Stimulated activated CD4-positive, alpha-beta T cell treated with anti-CD3 and anti-CD28 coated beads, Interleukin-12 subunit alpha, Interleukin-12 subunit beta, amount 100 ng/mL, for 24 hours (primary cell): ENCODE data around the gene YWHAQ.

Experiments used
- DNase-seq, 2 experiments: peaks; one replicate each; pipeline ENCODE4 v3.0.0-alpha.2; 2020; ENCODE audit warnings: low read depth in 2 of 2

YWHAQ gene

DNA sequence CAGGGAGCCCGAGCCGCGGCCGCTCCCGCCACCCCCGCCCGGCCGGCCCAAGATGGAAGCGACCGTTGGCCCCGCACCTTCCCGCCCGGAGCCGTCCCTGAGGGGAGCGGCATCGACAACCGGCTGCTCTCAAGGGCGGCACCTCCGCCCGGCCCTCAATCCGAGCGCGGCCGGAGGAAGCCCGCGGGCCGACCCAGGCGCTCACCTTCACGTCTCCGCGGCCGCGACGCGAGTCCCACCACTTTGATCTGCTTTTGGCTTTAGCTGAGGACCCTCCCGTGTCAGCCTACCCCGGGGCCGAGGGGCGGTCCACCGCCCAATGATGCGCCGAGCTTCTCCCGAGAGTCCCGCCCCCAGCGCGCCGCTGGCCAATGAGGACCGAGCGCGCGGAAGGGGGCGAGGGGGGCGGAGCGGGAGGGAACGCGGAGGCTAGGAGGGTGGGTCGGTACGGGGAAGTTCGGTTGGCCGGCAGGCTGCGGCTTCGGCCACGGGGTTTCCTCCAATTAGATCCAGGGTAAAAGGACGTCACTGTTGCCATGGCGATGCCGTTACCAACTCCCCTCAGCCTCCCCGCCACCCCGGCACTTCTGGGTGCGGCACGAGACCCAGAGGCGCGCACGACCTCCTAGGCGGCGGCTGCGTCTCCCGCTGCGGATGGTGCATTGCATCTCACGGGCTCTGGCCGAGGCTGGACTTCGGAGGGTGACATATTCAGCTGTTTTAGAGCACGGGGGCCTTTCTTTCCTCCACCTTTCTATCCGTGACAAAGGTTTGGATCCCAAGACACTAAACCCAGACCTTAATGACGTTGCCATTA, at the start of gene YWHAQ:
Gene YWHAQ (minus strand): TSS at position 262 of the 817 bp plus-strand sequence. CDS start 545 bp downstream, outside the sequence.
- DNase-seq = peak; percentile 92 to 96

DNA sequence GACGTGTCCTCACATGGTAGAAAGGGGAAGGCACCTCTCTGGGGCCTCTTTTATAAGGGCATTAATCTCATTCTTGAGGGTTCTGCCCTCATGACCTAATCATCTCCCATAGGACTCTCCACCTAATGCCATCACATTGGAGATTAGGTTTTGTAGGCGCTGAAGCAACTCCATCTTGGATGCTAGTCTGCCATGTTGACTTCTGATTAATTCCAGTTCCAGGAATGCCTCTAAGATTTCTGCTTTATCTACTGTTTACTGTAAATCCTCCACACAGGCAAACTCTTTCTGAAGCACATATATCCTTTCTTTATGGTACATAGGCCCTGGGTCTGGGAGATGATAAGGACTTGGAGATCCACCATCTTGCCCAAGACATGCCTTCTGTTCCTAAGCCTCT, 49.3 kb upstream of the YWHAQ start:
- no peak for DNase-seq

- no peak for DNase-seq
Observed at GRCh38 chr2:9679218-9679617, 48.4 kb upstream of the YWHAQ start.

DNA sequence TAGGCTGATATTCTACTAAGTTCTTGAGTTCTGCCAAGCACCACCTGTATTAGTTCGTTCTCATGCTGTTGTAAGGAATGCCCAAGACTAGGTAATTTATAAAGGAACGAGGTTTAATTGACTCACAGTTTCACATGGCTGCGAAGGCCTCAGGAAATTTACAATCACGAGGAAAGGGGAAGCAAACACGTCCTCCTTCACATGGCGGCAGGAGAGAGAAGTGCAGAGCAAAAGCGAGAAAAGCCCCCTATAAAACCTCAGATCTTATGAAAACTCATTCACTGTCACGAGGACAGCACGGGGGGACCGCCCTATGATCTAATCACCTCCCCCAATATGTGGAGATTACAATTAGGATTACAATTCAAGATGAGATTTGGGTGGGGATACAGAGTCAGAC, 47.7 kb upstream of the YWHAQ start:
- no peak for DNase-seq

- DNase-seq = no peak
Observed at GRCh38 chr2:9675415-9676351, 44.9 kb upstream of the YWHAQ start.

DNA sequence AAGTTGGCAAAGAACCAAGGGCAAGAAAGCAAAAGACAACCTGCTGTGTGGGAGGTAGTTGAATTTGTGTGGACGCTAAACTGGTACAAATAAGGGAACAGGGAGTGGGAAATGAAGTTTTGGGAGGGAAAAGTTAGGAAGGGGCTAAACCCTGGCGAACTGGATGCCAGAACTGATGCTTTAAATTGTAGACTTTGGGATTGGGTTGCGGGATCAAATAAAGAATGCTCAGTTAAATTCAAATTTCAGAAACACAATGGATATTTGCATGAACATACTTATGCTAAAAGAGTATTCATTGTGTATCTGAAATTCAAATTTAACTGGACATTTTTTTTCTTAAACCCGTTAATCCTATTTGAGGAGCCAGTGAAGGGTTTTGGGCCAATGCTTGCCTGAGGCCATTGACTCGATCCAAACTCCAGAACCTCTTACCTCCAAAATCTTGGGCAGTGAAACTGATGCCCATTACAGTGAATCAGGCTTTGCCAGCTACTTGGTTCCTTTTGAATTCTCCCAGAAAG, 44.2 kb upstream of the YWHAQ start:
- no peak for DNase-seq

GRCh38 chr2:9673914-9674481, 43.2 kb upstream of the YWHAQ start:
- DNase-seq = no peak

DNA sequence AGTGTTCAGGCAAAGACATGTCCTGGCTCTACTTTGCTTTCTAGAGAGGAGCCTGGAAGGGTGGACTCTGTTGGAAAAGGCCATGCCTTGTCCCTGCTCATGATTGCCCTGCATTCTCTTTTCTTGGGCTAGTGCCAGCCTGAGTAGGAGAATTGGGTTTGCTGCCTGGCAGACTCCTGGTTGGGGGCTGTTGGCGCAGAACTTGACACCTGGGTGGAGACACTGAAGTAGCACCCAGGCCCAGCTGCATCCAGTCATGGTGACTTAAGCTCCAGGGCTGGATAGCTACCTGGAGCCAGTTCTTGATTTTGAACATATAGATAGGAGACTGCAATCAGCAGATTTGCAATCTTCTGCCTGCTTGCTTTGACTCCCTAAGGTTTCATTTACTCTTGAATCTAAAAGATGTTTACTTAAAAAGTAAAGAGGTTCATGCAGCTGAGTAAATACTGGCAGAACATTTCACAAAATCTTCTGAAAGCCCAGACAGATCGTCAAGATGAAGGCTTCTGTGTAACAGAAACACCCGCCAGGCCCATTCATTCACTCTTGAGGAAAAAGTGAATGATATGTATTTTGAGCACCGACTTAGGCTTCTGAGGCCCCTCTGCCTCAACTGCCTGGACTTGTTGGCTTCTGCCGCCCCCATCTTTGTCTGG, 38.0 kb upstream of the YWHAQ start:
- DNase-seq = no peak

GRCh38 chr2:9667826-9668225, 37.0 kb upstream of the YWHAQ start:
- DNase-seq = no peak

DNA sequence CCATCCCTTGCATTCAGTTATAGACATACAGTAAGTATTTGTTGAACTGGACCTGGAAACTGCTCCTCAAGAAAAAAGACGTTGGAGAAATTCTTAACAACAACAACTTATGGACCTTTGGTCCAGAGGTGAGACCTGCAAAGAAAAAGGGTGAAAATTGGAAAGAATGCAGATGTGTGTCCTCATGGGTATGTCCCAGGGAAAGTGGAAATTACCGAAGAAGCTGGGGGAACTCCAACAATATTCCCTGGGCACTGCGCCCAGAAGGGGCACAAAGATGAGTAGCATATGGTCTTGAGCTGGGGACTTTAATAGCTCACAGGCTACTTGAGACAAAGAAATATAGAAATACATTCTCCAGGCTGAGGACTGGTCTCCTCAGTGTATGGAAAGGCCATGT, 35.5 kb upstream of the YWHAQ start:
- DNase-seq = no peak

DNA sequence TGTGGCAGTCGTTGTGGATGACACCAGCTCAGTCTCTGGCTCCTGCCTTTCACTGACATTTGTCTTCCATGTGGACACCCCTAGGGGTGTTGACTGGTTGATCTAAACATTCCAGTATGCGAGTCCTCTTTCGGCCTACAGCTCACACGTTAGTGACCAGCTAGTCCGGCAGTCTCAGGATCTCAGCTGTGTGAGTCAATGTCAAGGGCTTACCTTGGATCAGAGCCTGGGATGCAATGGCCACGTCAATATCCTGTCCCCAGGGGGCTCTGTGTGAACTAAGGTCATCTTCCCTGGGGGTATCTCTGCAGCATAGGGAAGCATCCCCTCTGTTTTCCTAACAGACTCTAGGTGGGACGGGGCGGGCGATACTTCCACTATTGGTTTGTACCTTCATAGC, 35.1 kb upstream of the YWHAQ start:
- DNase-seq = no peak

- no peak for DNase-seq
Observed at GRCh38 chr2:9664365-9664764, 33.6 kb upstream of the YWHAQ start.

DNA sequence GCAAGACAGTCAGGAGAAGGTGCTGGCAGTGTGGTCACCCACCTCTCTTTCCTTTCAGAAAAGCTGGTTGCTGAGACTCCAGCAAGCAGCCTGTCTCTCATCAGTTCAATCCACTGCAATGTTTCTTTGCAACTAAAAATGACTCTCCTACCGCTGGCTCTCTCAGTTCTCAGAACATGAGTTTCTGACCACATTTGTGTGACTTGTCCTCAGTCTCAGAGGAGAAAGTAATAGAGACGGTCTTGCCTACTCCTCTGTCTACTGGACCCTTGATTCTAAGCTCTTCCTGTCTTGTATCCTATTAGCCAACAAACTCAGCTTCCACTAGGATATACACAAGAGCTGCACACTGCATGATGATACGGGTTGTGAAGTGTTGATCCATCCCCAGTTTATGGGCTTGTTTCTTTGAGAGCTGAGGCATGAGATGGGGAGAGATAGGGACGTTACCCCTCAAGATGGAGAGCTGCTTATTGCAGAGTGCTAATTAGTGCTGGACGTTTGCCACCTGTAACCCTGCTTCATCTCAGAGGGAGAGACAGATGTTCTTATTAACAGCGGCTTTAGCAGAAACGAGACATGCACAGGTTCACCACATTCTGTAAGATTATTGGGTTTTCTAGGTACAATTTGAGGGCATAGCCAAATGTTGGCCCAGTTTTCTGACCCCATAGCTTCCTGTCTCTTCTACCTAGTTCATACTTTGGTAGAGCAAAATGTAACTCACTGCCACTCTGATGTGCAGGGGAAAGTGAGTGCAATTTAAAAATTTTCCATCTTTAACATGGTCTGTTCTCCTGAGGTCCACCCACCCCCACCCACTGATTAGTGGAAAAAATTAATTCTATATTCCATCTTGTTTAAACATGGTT, 32.4 kb upstream of the YWHAQ start:
- no peak for DNase-seq

- no peak for DNase-seq
Observed at GRCh38 chr2:9661261-9661660, 30.5 kb upstream of the YWHAQ start.

- DNase-seq = no peak
Observed at GRCh38 chr2:9660781-9661180, 30.0 kb upstream of the YWHAQ start.

DNA sequence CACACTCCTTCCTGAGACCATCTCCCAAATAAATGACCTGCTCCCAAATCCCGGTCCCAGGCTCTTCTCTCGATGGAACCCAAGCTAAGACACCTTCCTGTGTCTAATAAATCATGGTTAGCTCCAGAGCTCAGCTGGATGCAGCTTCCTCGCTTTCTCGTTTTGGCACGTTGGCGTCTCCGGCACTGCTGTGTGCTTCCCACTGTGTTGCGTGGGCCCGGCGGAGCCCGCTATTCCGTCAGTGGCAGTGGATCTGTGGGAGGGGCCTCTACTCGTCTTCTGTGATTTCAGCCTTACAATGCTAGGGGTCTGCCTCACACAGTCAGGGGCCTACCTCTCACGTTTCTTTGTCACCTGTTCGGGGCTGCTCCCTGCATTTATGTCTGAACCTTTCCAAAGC, 29.4 kb upstream of the YWHAQ start:
- no peak for DNase-seq

DNA sequence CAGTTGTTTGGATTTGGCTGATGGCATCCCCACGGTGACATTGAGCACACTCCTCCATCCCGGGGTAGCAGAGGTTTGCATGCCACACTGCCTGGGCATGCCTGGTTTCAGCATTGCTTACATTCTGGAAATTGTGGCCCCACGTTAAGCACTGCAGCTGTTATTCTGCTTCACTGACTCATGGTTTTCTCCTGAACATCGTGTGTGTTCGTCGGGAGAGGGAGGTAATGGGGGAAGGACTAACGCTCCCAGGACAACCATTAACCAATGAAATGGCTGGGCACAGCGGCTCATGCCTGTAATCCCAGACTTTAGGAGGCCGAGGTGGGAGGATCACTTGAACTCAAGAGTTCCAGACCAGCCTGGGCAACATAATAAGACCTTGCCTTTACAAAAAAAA, 28.2 kb upstream of the YWHAQ start:
- no peak for DNase-seq

DNA sequence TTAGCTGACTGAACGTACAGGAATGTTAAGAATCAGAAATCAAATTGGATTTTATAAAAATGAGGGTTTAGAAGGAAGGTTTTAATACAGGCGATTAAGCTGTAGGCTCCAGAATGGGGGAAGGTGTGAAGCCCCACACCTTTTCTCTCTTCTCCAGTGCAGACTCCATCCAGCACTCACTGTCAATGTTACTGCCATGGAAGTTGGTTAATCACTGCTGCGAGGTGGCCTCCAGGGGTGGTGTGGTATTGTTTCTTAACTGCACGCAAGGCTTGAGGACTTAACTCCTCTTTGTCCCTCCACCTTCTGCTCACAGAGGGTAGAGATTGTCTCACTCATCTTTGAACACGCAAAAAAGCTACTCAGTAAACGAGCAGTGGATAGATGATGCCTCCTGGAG, 26.9 kb upstream of the YWHAQ start:
- DNase-seq = no peak

- DNase-seq = no peak
Observed at GRCh38 chr2:9657083-9657482, 26.3 kb upstream of the YWHAQ start.

- DNase-seq = peak; percentile 14 to 57
Observed at GRCh38 chr2:9656270-9656766, 25.5 kb upstream of the YWHAQ start.
